Ammon's horn (tissue), 1 donor: Measurements from ENCODE around the gene OLA1.

Experiments
- DNase-seq: peaks from one replicate; pipeline ENCODE4 v3.0.0-alpha.2; 2016; ENCODE audit warnings: low spot score

Gene OLA1

DNA sequence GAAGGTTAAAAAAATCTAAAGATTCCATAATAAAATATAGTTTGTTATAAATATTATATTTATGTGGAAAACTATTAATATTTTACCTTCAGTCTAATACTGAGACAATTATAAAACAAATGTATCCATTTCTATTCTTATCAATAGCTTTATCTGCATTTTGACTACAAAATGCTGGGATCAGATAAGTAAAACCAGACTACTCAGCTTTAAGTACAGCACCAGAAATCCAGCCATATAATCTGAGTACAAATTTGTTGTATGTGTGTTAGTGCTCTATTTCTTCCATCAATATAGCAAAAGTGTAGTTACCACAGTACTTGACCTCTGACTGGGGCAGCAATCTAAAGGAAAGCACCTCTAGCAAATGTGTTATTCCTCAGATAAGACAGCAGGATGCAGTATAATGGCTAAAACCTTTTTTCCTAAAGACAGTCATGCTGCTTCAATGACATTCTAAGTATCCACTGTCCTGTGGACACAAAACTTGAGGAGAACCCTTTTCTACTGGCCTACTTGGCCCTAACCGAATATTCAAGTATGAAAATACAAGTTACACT, 68.1 kb downstream of the OLA1 start:
- DNase-seq: no peak

DNA sequence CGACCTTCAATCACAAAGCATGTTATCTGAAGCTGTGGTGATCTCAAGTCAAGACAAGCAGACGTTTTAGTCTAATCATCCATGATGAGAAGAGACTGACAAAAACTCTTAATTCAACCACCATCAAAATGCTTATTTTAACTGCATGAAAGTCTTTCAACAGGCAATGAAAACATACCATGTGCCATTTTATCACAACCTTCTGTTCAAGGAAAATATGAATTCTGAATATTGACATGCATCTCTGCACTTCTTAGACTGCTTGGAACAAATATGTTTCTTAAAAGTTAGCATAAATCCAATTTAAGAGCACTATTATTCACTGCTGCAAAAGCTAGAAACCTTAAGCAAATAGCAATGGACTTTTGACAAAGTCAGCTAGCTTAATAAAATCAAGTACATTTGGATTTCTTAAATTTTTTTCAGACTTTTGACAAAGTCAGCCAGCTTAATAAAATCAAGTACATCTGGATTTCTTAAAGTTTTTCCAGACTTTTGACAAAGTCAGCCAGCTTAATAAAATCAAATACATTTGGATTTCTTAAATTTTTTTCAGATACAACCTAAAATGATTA, 70.9 kb downstream of the OLA1 start:
- DNase-seq: no peak

DNA sequence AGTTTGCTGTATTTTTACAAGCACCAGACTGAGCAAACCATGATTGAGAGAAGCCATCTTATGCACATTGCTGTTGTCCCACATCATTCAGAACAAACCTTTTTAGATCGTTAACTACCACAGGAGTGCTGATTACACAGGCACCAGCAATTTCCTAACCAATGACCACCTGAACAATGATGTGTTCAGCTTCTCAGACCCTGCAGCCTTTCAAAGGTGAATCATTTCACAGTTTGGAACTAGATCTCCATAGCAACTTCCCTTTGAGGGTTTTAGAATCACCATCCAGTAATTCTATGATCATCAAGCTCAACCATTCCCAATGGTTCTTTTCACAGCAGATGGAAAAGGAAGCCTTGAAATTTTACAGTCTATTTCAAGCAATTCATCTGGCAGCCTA, 71.4 kb downstream of the OLA1 start:
- DNase-seq: peak; percentile 7

DNA sequence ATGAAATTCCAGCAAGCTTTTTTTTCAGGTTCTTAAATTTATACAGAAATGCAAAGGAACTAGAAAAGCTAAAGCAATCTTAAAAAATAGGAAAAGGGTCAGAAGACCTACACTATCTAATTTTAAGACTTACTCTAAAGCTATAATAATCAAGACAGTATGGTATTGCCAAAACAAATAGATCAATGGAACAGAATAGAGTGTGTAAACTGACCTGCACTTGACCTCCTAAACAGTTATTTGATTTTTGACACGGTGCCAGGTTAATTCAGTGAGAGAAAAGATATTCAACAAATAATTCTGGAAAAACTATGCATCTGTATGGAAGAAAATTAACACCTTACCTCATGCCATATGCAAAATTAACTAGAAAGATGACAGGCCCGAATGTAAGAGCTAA, 73.6 kb downstream of the OLA1 start:
- DNase-seq: no peak

DNA sequence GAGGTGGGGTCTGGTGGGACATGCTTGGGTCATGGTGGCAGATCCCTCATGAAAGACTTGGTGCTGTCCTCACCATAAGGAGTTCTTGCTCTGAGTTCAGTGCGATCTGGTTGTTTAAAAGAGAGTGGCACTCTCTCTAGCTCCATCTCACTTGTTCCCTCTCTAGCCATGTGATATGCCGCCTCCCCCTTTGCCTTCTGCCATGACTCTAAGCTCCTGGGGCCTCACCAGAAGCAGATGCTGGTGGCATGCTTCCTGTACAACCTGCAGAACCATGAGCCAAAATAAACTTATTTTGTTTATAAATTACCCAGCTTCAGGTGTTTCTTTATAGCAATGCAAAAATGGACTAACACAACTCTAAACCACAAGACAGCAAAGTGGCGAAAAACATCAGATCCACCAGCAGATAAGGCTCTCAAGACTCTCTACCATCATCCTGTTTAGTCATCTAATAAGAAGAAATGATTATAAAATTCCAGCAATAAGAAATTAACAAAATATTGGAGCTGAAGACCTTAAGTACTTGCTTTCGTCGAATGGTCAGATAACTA, 75.5 kb downstream of the OLA1 start:
- DNase-seq: no peak

DNA sequence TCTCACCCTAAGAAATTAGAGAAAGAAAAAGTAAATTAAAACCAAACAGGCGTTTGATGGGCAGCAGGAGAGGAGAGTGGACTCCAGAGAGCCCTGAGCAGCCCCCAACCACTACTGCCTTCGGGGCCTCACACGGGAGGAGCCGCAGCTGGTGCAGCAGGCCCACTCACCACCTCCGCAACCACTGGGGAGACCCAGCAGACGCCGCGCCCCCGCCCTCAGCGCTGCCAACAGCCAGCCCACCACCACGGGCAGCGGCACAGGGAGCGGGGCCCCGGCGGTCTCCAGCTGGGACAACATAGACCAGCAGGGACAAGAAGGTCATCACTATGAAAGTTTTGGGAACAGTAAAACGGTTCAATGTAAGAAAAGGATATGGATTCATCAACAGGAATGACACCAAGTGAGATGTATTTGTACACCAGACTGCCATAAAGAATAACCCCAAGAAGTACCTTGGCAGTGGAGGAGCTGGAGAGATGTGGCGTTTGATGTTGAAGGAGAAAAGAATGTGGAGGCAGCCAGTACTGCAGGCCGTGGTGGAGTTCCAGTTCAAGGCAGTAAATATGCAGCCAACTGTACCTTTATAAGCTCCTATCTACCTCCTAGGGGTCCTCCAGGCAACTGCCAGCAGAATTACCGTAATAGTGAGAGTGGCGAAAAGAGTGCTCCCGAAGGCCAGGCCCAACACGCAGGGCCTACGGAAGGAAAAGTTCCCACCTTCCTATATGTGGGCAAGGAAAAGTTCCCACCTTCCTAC, 76.5 kb downstream of the OLA1 start:
- no peak for DNase-seq

DNA sequence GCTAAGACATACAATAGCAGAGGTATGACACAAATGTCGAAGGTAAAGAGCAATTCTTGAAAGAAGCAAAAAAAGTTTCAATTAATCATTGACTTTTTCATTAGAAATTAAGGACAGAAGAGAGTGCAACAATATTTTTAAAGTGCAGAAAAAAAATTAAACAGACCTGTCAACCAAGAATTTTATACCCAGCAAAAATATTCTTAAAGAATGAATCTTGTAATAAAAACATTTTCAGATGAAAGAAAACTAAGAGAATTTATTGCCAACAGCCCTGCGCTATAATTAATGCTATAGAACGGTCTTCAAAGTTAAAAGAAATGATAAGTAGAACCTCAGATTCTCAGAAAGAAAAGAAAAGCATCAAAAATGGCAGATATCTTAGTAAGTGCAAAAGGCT, 79.0 kb downstream of the OLA1 start:
- no peak for DNase-seq

DNA sequence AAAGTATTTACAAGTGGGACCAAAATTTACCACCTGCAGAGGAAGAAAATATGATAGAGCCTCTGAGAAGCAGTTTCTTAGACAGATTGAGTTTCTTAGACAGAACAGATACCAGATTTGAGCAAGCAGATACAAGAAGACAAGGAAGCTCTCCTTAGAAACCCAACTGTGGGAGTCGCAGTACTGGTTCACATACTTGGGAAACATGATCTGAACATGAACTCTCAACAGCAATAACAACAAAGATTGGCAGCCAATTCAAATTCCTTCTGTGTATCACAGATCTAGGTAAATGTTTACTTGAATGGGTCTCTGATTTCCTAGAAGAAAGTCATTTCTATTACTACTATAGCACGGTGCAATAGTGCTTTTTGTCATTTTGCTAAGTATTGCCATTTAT, 82.1 kb downstream of the OLA1 start:
- DNase-seq: no peak

DNA sequence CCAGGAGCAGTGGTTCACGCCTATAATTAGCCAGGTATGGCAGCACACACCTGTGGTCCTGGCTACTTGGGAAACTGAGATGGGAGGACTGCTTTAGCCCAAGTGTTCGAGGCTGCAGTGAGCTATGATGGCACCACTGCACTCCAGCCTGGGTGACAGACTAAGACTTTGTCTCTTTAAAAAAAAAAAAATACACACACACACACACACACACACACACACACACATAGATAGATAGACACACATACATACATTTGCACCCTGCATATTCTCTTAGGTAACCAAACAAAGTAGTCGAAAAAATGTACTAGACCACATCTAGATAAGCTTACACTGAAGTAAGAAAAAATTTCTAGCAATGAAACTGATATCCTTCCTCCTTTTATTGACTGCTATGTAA, 86.8 kb downstream of the OLA1 start:
- no peak for DNase-seq

DNA sequence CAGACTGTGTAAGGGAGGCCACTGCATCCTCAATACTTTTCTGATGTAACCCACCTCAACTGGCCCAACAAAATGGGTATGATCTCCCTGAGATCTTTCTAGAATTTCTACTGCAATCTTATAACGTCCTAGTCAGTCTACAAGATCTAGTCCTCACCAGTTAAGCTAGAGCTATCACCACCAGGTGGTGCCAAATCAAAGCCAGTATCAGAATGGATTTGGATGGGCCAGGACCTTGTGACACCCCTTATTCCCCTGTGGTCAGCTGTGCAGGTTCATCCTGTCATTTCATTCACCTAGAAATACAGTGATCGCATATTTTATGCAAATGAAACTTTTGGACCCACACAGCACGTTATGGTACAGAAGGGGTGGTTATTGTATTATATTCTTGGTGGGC, 90.3 kb downstream of the OLA1 start:
- DNase-seq: peak; percentile 30

DNA sequence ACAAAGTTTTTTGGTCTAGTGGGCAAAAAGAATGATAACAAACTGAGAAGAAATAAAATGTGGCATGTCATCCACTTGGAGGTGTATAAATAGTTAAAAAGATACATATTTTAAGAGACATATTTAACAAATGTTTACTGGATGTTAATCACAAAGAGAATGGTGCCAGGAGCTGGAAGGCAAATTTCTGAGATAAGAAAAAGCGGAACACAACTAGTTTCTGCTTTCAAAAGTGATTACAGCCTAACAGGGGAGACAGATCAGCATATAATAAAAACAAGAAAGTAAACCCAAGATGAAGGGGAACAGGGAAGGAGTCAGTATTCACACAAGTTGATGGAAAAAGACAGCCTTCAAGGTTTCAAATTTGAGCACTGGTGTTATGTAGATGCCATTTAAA, 91.3 kb downstream of the OLA1 start:
- DNase-seq: no peak

DNA sequence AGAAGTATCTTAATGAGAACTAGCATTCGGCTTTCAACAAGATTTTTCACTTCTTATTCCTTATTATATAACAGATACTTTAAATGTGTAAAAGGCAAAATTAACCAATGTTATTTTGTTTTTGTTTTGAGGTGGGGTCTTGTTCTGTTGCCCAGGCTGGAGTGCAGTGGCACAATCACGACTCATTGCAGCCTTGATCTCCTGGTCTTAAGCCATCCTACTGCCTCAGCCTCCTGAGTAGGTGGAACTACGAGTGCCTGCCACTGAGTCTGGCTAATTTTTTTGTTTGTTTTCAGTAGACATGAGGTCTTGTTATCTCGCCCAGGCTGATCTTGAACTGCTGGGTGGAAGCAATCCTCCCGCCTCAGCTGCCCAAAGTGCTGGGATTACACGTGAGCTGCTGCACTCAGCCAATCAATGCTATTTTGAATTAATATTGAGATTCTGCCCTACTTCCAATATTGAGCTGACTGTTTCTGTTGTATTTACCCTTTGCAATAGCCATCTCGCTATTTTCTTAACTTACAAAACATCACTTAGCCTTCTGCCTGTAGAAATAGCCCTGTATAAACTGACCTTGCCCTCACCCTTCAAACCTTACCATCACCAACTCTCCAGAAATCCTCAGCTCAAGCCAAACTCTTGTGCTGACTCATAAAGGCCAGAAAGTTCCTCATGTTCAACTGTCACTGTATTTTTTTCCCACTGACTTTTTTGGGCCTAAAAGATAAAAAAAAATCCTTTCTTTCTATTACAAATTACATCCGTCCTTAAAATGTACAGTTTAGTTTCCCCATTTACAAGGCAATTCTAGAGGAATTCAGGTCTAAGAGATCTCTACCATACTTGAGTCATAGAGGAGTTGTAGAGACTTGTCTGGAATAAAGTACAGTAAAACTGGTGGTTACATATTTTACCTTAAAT, 94.3 kb downstream of the OLA1 start:
- no peak for DNase-seq

DNA sequence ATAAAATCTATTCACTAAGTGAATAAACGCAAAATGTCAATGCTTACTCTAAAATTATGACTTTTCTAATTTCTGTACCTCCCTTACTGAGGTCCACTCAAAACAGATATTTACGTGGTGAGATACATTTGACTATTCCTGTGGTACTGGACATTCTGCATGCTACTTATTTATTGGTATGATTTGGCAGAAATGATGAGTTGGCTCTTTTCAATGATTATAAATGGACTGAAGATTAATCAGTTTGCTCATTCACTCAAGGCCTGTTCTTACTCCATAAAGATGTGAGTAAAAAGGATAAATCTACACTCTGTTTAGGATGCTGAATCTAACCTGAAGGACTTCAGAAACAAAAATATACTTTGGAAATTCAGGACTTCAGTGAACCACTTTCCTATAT, 98.8 kb downstream of the OLA1 start:
- DNase-seq: no peak

DNA sequence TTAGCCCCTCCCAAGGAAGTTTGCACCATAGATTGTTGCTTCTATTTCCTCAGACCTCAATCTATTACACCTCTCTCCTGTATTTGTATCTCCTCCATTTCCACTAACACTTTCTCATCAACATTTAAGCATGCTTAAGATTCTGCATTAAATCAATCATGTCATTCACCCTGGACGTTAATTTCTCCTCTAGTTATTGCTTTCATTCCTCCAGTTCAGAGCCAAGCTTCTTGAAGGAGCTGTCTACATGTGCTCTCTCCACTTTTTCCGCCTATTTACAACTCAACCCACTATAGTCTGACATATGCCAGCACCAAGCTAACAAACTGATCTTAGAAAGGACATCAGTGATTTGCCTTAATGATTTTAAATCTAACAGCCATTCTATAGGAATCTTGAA, 99.5 kb downstream of the OLA1 start:
- no peak for DNase-seq

DNA sequence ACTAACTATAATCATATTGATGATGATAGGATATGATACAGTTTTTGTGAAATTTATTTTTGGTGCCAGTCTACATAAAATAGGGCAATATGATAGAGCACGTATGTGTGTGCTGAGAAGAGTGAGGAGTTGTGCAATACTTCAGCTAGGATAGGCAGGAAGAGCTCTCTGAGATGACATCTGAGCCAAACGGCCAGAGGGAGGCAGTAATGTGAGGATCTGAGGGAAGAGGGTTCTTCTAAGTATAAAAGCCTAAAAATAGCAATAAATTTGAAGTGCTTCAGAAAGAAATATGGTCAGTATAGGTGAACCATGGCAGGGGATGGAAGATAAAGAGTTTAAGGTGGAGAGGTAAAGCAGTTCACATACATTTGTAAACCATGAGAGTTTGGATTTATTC, 102.5 kb downstream of the OLA1 start:
- no peak for DNase-seq

DNA sequence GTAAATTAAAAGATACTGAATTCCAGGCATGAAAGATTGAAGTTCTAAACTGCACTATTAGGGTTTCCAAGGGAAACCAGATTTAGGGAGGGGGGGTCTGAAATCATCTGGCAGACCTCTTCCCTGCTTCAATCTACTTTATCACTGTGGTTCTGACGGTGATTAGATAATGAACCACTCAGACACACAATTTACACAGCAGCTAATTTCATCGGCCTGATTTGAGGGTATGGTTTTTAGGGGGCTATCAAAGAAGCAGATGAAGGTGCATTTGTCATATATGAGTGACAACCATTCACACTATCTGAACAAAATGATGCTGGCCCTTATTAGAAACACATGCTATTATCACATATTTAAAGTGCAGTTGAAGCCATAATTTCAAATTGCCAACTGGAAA, 106.0 kb downstream of the OLA1 start:
- DNase-seq: no peak

DNA sequence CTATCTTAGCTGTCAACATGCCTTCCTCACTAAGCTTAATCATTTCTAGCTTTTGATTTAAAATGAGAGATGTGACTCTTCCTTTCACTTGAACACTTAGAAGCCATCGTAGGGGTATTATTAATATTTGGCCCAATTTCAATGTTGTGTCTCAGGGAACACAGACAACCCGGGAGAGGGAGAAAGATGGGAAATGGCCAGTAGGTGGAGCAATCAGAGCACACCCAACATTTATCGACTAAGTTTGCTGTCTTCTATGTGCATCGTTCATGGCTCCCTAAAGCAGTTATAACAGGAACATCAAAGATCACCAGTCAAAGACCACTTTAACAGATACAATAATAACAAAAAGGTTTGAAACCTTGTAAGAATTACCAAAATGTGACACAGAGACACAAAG, 110.2 kb downstream of the OLA1 start:
- DNase-seq: no peak

DNA sequence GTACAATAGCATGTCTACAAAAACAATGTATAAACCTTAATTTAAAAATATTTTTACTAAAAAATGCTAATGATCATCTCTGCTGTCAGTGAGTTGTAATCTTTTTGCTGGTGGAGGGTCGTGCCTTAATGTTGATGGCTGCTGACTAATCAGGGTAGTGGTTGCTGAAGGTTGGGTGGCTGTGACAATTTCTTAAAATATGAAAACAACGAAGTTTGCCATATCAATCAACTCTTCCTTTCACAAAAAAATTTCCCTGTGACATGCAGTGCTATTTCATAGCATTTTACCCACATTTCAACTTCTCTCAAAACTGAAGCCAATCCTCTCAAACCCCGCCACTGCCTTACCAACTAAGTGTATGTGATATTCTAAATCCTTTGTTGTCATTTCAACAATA, 112.4 kb downstream of the OLA1 start:
- no peak for DNase-seq

DNA sequence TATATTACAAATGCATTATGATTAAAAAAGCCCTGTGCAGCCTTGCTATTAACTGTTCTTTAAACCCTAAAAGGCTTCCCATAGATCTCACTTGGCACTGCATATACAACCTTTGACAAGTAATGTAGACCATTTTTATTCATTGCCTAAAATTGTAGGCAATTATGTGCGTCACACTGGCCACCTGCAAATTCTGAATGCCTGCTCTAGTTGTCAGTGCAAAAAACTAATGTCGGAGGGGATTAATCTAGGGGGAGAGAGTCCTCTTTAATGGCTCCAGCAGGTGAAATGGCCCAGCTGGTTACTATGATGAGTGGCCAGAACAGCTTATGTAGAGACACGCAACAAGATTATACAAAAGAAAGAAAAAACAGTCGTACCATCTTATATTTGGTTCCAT, 123.2 kb downstream of the OLA1 start:
- DNase-seq: no peak

DNA sequence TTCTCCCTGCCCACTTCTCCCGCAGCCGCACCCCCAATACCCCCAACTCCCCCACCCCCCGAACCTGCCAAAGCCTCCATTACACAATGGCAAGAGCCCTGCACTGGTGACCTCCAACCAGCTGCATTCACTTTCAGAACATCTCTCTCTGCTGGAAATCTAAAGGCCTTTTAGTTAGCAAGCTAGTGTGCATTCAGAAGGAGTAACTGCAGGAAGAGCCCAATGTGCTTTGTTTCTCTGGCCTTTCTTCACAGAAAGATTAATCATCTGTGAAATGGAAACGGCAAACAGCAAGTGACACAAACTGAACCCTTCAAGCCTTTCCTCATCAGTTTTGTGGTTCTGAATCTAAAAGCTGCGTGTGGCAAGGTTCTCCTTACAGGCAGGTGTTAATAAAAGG, 124.2 kb downstream of the OLA1 start:
- DNase-seq: no peak

DNA sequence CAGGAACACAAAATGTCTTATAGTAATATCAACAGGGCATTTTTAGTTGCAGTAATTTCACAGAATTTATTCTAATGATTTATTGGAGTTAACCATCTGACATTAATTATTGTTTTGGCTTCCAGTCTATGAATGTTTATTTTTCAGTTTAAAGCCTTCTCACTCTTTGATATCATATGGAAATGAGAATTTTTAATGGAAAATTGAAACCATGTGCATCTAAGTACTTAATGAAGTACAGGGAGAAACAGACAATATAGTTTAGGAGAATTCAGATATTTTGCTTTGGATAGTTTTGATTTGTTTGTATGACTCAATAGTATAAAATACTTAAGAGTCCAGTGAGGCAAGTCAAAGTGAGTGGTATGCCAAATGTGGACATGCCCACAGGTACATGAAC, 126.1 kb downstream of the OLA1 start:
- no peak for DNase-seq

DNA sequence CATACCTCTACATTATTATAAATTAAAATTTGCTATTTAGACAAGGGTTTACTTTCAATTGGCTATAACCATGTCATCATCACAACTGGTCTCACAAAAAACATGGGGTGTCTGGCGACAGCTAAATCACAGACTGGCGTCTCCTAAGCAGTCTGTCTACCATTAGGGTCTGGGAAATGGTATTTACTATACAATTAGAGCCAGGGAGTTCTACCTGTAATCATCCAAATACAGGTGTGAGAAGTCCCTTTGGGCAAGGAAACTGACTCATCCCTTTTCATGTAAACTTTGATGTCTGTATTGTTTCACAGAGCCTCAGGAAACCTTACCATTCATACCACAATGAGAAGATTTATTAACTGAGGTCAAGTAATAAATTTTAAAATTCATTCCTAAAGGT, 126.7 kb downstream of the OLA1 start:
- DNase-seq: no peak

DNA sequence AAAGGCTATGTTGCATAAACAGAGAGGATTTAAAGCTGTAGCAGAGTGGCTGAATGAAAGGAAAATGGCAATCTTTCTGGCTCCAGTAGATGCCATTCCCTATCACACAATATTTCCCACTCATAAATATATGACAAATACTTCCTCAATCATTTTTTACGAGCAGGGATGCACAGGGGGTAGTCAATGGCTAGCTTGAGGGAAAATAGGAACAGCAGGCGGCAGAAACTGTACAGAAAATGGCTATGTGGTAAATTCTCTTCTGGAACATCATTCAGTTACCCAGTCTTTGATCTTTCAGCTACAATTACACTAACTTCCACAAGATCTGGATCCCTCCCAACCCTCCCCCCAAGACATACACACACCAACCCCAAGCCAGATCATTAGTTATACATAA, 127.2 kb downstream of the OLA1 start:
- no peak for DNase-seq
